HepG2 (cell line): ENCODE data around the gene DRC3.

Source experiments
- AFF4 ChIP-seq: sonication (generic); formaldehyde crosslinking; IDR thresholded peaks from 2 replicates; pipeline ENCODE4 v1.4.0; 2020; ENCODE audit warnings: missing genetic modification reagents
- BRCA1 ChIP-seq: sonication (generic); formaldehyde crosslinking; IDR thresholded peaks from 2 replicates; pipeline ENCODE4 v1.4.0; 2020; ENCODE audit warnings: missing genetic modification reagents
- CTCF ChIP-seq: sonication (generic); formaldehyde crosslinking; IDR thresholded peaks from 2 replicates; pipeline ENCODE4 v1.5.0; 2020; ENCODE audit warnings: mild to moderate bottlenecking, missing genetic modification reagents, moderate library complexity
- HMG20B ChIP-seq: conservative IDR thresholded peaks from 2 replicates; pipeline ENCODE4 v1.6.1; 2016; ENCODE audit warnings: missing genetic modification reagents, missing compliant biosample characterization
- PHF21A ChIP-seq: sonication (generic); formaldehyde crosslinking; IDR thresholded peaks from 2 replicates; pipeline ENCODE4 v1.5.0; 2020; ENCODE audit warnings: mild to moderate bottlenecking, missing genetic modification reagents
- POLR2A ChIP-seq, 2 experiments: IDR thresholded peaks; 2 replicates each; pipeline ENCODE4 v1.6.1; 2011; ENCODE audit warnings: low read depth in 2 of 2, low read length in 2 of 2, mild to moderate bottlenecking in 1 of 2, moderate library complexity in 1 of 2; ENCODE audit not compliant: insufficient read depth in 1 of 2
- RBAK ChIP-seq: sonication (generic); formaldehyde crosslinking; IDR thresholded peaks from 2 replicates; pipeline ENCODE4 v1.5.1; 2020; ENCODE audit warnings: mild to moderate bottlenecking, missing genetic modification reagents
- SMAD3 ChIP-seq: sonication (generic); formaldehyde crosslinking; IDR thresholded peaks from 2 replicates; pipeline ENCODE4 v1.4.0; 2020; ENCODE audit warnings: missing genetic modification reagents
- SRSF1 ChIP-seq: fragments of 200-400 bp; formaldehyde crosslinking; optimal IDR thresholded peaks from 2 replicates; pipeline ENCODE3; 2017; ENCODE audit warnings: mild to moderate bottlenecking, low read depth, low read length, moderate library complexity
- STAT5B ChIP-seq: sonication (generic); formaldehyde crosslinking; IDR thresholded peaks from 2 replicates; pipeline ENCODE4 v1.4.0; 2020; ENCODE audit warnings: missing genetic modification reagents
- TBL1XR1 ChIP-seq: fragments of 150-350 bp; IDR thresholded peaks from 2 replicates; pipeline ENCODE4 v1.6.1; 2014; ENCODE audit warnings: borderline replicate concordance, low read length; ENCODE audit not compliant: partially characterized antibody
- ZNF138 ChIP-seq: sonication (generic); formaldehyde crosslinking; IDR thresholded peaks from 2 replicates; pipeline ENCODE4 v1.5.0; 2020; ENCODE audit warnings: mild to moderate bottlenecking, low read depth, missing genetic modification reagents
- ZNF274 ChIP-seq: sonication (generic); formaldehyde crosslinking; IDR thresholded peaks from 2 replicates; pipeline ENCODE4 v1.5.1; 2020; ENCODE audit warnings: mild to moderate bottlenecking, missing genetic modification reagents
- ZNF609 ChIP-seq: sonication (generic); formaldehyde crosslinking; IDR thresholded peaks from 2 replicates; pipeline ENCODE4 v1.4.0; 2020; ENCODE audit warnings: mild to moderate bottlenecking, missing genetic modification reagents, borderline replicate concordance

GRCh38 chr17:18028952-18029540 is 56.4 kb downstream of the DRC3 start:
- no peak for TF ChIP-seq CTCF (CRISPR knock-in tag)
- no peak for TF ChIP-seq STAT5B
- no peak for TF ChIP-seq HMG20B (CRISPR knock-in tag)
- no peak for TF ChIP-seq SRSF1
- TF ChIP-seq ZNF138 (CRISPR knock-in tag), result no peak
- no peak for TF ChIP-seq TBL1XR1
- TF ChIP-seq RBAK (CRISPR knock-in tag), result no peak
- no peak for TF ChIP-seq ZNF609
- TF ChIP-seq SMAD3 (CRISPR knock-in tag), result no peak
- TF ChIP-seq BRCA1 (CRISPR knock-in tag), result no peak
- TF ChIP-seq POLR2A (IDR thresholded peaks at IDR 0.05; ENCODE audit: insufficient read depth in 1 of 2, low read depth in 2 of 2, low read length in 2 of 2), result no peak
- no peak for TF ChIP-seq AFF4 (CRISPR knock-in tag)
- TF ChIP-seq PHF21A, result no peak
- no peak for TF ChIP-seq ZNF274
